Mesendoderm (in vitro differentiated cells): ENCODE measurements around the gene ANKRD37.

Experiments used
- DNase-seq: peaks from one replicate; pipeline ENCODE4 v3.0.0; 2013
- H2AK5ac ChIP-seq: 2 replicates; pipeline ENCODE4 v1.6.1; 2013; ENCODE audit warnings: low read length, inconsistent platforms
- H2BK120ac ChIP-seq: 2 replicates; pipeline ENCODE4 v1.6.1; 2013; ENCODE audit warnings: low read depth, mild to moderate bottlenecking, low read length, moderate library complexity, mixed read lengths
- H2BK15ac ChIP-seq: replicated peaks from 2 replicates; pipeline ENCODE4 v1.6.1; 2013; ENCODE audit warnings: low read depth, mild to moderate bottlenecking, moderate library complexity
- H2BK5ac ChIP-seq: 2 replicates; pipeline ENCODE4 v1.6.1; 2013; ENCODE audit warnings: low read length, inconsistent platforms
- H3K18ac ChIP-seq: 2 replicates; pipeline ENCODE4 v1.6.1; 2013; ENCODE audit warnings: mild to moderate bottlenecking, low read length, mixed read lengths
- H3K23ac ChIP-seq: one replicate; pipeline ENCODE4 v1.6.1; 2013; ENCODE audit warnings: low read length
- H3K27ac ChIP-seq: 2 replicates; pipeline ENCODE4 v1.5.1; 2013; ENCODE audit warnings: low read depth, mild to moderate bottlenecking, inconsistent platforms, low read length, moderate library complexity
- H3K27me3 ChIP-seq: 2 replicates; pipeline ENCODE4 v1.6.1; 2013; ENCODE audit warnings: low read length, control low read depth, mild to moderate bottlenecking, inconsistent platforms; ENCODE audit not compliant: insufficient read depth, poor library complexity
- H3K36me3 ChIP-seq: 2 replicates; pipeline ENCODE4 v1.6.1; 2013; ENCODE audit warnings: low read length, inconsistent platforms; ENCODE audit not compliant: control insufficient read depth, insufficient read depth
- H3K4ac ChIP-seq: one replicate; pipeline ENCODE4 v1.6.1; 2013; ENCODE audit warnings: low read depth, mild to moderate bottlenecking, low read length, moderate library complexity
- H3K4me1 ChIP-seq: 2 replicates; pipeline ENCODE4 v1.6.1; 2013; ENCODE audit warnings: low read depth, low read length, inconsistent platforms; ENCODE audit not compliant: control insufficient read depth
- H3K4me2 ChIP-seq: 2 replicates; pipeline ENCODE4 v1.6.1; 2013; ENCODE audit warnings: low read length
- H3K4me3 ChIP-seq: 2 replicates; pipeline ENCODE4 v1.5.1; 2013; ENCODE audit warnings: mild to moderate bottlenecking, low read length
- H3K56ac ChIP-seq: one replicate; pipeline ENCODE4 v1.6.1; 2013; ENCODE audit warnings: low read length
- H3K79me1 ChIP-seq: 2 replicates; pipeline ENCODE4 v1.6.1; 2013; ENCODE audit warnings: low read length, inconsistent platforms
- H3K79me2 ChIP-seq: 2 replicates; pipeline ENCODE4 v1.6.1; 2013; ENCODE audit warnings: mild to moderate bottlenecking, low read length; ENCODE audit not compliant: control insufficient read depth, insufficient read depth
- H3K9ac ChIP-seq: 2 replicates; pipeline ENCODE4 v1.6.1; 2013; ENCODE audit warnings: low read length, inconsistent platforms
- H4K5ac ChIP-seq: one replicate; pipeline ENCODE4 v1.6.1; 2013; ENCODE audit warnings: low read length
- H4K8ac ChIP-seq: one replicate; pipeline ENCODE4 v1.6.1; 2013; ENCODE audit warnings: low read depth, mild to moderate bottlenecking, control low read depth, low read length, moderate library complexity
- WGBS: extraction: QIAGEN DNeasy Blood & Tissue Kit; methylation state at CpG from one replicate; pipeline ENCODE4 v1.1.7; 2013; ENCODE audit warnings: low lambda C conversion rate, missing lambda C conversion rate; ENCODE audit not compliant: insufficient coverage; ENCODE audit errors: extremely low coverage; 5-methylcytosine and 5-hydroxymethylcytosine counted together

Gene ANKRD37

GRCh38 chr4:185395956-185396723 lies 501 bp upstream of the ANKRD37 start:
- Histone ChIP-seq H3K56ac (peak overlapping the region; percentile 77), H3K27ac (no peak overlapping the region), H3K18ac (peak overlapping the region; percentile 64), H3K4me1 (no peaks in the 10 kb centered on the region), H3K36me3 (no peaks in the 10 kb centered on the region), H2BK15ac (no peak overlapping the region), H3K79me1 (no peaks in the 10 kb centered on the region), H3K23ac (no peak overlapping the region), H3K4me3 (peak overlapping the region; percentile 33), H2BK120ac (no peak overlapping the region), H3K4ac (no peak overlapping the region), H2BK5ac (no peak overlapping the region), H3K79me2 (no peaks in the 10 kb centered on the region), H3K27me3 (no peaks in the 10 kb centered on the region), H4K5ac (no peak overlapping the region), H4K8ac (no peak overlapping the region), H3K4me2 (peak overlapping the region; percentile 89), H3K9ac (peak overlapping the region; percentile 75), H2AK5ac (no peak overlapping the region)
- WGBS, result no CpG with 5 or more reads among the region's 98 CpGs
- peak; percentile 97 for DNase-seq

GRCh38 chr4:185398618-185399017 lies 2.0 kb downstream of the ANKRD37 start:
- H3K79me2 ChIP-seq, result no peaks in the 10 kb centered on the region
- no peak overlapping the region for H3K56ac ChIP-seq
- no peak overlapping the region for H3K27ac ChIP-seq
- H4K5ac ChIP-seq, result no peak overlapping the region
- no peak for DNase-seq
- no peak overlapping the region for H2BK120ac ChIP-seq
- WGBS, result no CpG with 5 or more reads among the region's 2 CpGs
- H3K4ac ChIP-seq, result no peak overlapping the region
- no peak overlapping the region for H3K4me3 ChIP-seq
- no peak overlapping the region for H3K23ac ChIP-seq
- H3K4me1 ChIP-seq, result no peaks in the 10 kb centered on the region
- no peaks in the 10 kb centered on the region for H3K27me3 ChIP-seq
- no peak overlapping the region for H3K18ac ChIP-seq
- H2BK15ac ChIP-seq, result no peak overlapping the region
- no peak overlapping the region for H3K4me2 ChIP-seq
- H3K79me1 ChIP-seq, result no peaks in the 10 kb centered on the region
- no peak overlapping the region for H4K8ac ChIP-seq
- H3K36me3 ChIP-seq, result no peaks in the 10 kb centered on the region
- H2AK5ac ChIP-seq, result no peak overlapping the region
- H2BK5ac ChIP-seq, result no peak overlapping the region
- no peak overlapping the region for H3K9ac ChIP-seq

- Histone ChIP-seq H3K9ac (no peak overlapping the region), H3K56ac (no peak overlapping the region), H3K4me3 (no peak overlapping the region), H4K8ac (no peak overlapping the region), H3K23ac (no peak overlapping the region), H2BK15ac (no peak overlapping the region), H3K79me1 (no peaks in the 10 kb centered on the region), H3K4ac (no peak overlapping the region), H3K4me2 (no peak overlapping the region), H3K4me1 (no peaks in the 10 kb centered on the region), H3K27me3 (no peaks in the 10 kb centered on the region), H3K79me2 (no peaks in the 10 kb centered on the region), H2AK5ac (no peak overlapping the region), H3K36me3 (no peaks in the 10 kb centered on the region), H3K18ac (no peak overlapping the region), H2BK120ac (no peak overlapping the region), H4K5ac (no peak overlapping the region), H3K27ac (no peak overlapping the region), H2BK5ac (no peak overlapping the region)
- no peak for DNase-seq
- WGBS, result no CpG with 5 or more reads among the region's 8 CpGs
These were observed 2.8 kb downstream of the ANKRD37 start for GRCh38 chr4:185399466-185399865.

- H3K27ac ChIP-seq, result no peak overlapping the region
- no peak overlapping the region for H3K9ac ChIP-seq
- H3K23ac ChIP-seq, result no peak overlapping the region
- no peak for DNase-seq
- H3K18ac ChIP-seq, result no peak overlapping the region
- H3K4ac ChIP-seq, result no peak overlapping the region
- no peaks in the 10 kb centered on the region for H3K4me1 ChIP-seq
- H3K4me3 ChIP-seq, result no peak overlapping the region
- H3K4me2 ChIP-seq, result no peak overlapping the region
- no peak overlapping the region for H2BK15ac ChIP-seq
- no peak overlapping the region for H3K56ac ChIP-seq
- H2BK120ac ChIP-seq, result no peak overlapping the region
- no peak overlapping the region for H4K8ac ChIP-seq
- H3K36me3 ChIP-seq, result no peaks in the 10 kb centered on the region
- H4K5ac ChIP-seq, result no peak overlapping the region
- H2AK5ac ChIP-seq, result no peak overlapping the region
- no peaks in the 10 kb centered on the region for H3K27me3 ChIP-seq
- WGBS, result no CpG with 5 or more reads among the region's 4 CpGs
- H2BK5ac ChIP-seq, result no peak overlapping the region
- no peaks in the 10 kb centered on the region for H3K79me1 ChIP-seq
- H3K79me2 ChIP-seq, result no peaks in the 10 kb centered on the region
These were observed 7.4 kb downstream of the ANKRD37 start for GRCh38 chr4:185404031-185404430.

GRCh38 chr4:185405296-185405999 lies 8.8 kb downstream of the ANKRD37 start:
- Histone ChIP-seq H3K9ac (no peak overlapping the region), H2BK120ac (no peak overlapping the region), H3K56ac (no peak overlapping the region), H2AK5ac (no peak overlapping the region), H4K5ac (no peak overlapping the region), H2BK5ac (no peak overlapping the region), H3K23ac (no peak overlapping the region), H4K8ac (no peak overlapping the region), H3K4me3 (no peak overlapping the region), H3K4me1 (no peaks in the 10 kb centered on the region), H3K4ac (no peak overlapping the region), H3K36me3 (no peaks in the 10 kb centered on the region), H2BK15ac (no peak overlapping the region), H3K79me2 (no peaks in the 10 kb centered on the region), H3K27ac (no peak overlapping the region), H3K18ac (no peak overlapping the region), H3K4me2 (no peak overlapping the region), H3K79me1 (no peaks in the 10 kb centered on the region), H3K27me3 (no peaks in the 10 kb centered on the region)
- no CpG with 5 or more reads among the region's 6 CpGs for WGBS
- no peak for DNase-seq
